MCF 10A (cell line): ENCODE results near the gene KLHDC7B. TPM values are rescaled to one million over a fixed set of nuclear protein-coding genes. Genes with fewer than 3 reads are reported as not detected.

Source experiments
- BruUV-seq: library from RNA; stranded (reverse); fragments of 400-500 nt; replicated peaks from 2 replicates; lab custom pipeline; 2021; lab: Mats Ljungman, UMichigan
- CTCF ChIA-PET: fragments of 300-600 bp; sonication (Branson Sonifier 250); formaldehyde crosslinking; extraction: SDS; loops from one replicate; lab custom pipeline; 2021; ENCODE audit warnings: antibody characterized with exemption, inconsistent platforms; lab: Yijun Ruan, JAX
- POLR2A ChIA-PET: fragments of 300-600, 350-650 bp; sonication (Branson Sonifier 250); formaldehyde crosslinking; extraction: SDS; loops from one replicate; lab custom pipeline; 2020; ENCODE audit warnings: antibody characterized with exemption, inconsistent platforms; lab: Yijun Ruan, JAX
- DNase-seq: peaks from one replicate; pipeline ENCODE4 v3.0.0-alpha.2; 2018; ENCODE audit not compliant: unreplicated experiment
- H3K27ac Mint-ChIP-seq: one replicate; pipeline ENCODE4 v1.8.0; 2022; ENCODE audit warnings: mild to moderate bottlenecking, low read depth, mixed read lengths; ENCODE audit not compliant: unreplicated experiment
- H3K27me3 Mint-ChIP-seq: one replicate; pipeline ENCODE4 v1.8.0; 2022; ENCODE audit warnings: mixed read lengths; ENCODE audit not compliant: insufficient read depth, unreplicated experiment
- H3K36me3 Mint-ChIP-seq: one replicate; pipeline ENCODE4 v1.8.0; 2022; ENCODE audit warnings: mild to moderate bottlenecking, moderate library complexity, mixed read lengths; ENCODE audit not compliant: insufficient read depth, unreplicated experiment
- H3K4me1 Mint-ChIP-seq: one replicate; pipeline ENCODE4 v1.8.0; 2022; ENCODE audit warnings: mixed read lengths; ENCODE audit not compliant: insufficient read depth, unreplicated experiment
- H3K4me3 Mint-ChIP-seq: one replicate; pipeline ENCODE4 v1.8.0; 2022; ENCODE audit warnings: mild to moderate bottlenecking, moderate library complexity, mixed read lengths; ENCODE audit not compliant: unreplicated experiment
- H3K9me3 Mint-ChIP-seq: one replicate; pipeline ENCODE4 v1.8.0; 2022; ENCODE audit warnings: mixed read lengths; ENCODE audit not compliant: unreplicated experiment
- intact Hi-C: fragments of 100-400 bp; cut with micrococcal nuclease; formaldehyde crosslinking; loops from 2 replicates; pipeline ENCODE4 v1.14.1; 2022
- total RNA-seq: library from RNA; stranded (reverse); gene quantifications from 2 replicates; pipeline ENCODE4 v1.2.3, GENCODE V29; 2022
- TF ChIP-seq, protein P1 (sequence below): fragments of 200-600 bp; IDR thresholded peaks from one replicate; pipeline ENCODE4 v1.8.0; 2022; ENCODE audit warnings: antibody characterized with exemption, mild to moderate bottlenecking; ENCODE audit not compliant: unreplicated experiment

The KLHDC7B gene
- total RNA-seq, 1 experiment from 2014 or later: 0.98 TPM

DNA sequence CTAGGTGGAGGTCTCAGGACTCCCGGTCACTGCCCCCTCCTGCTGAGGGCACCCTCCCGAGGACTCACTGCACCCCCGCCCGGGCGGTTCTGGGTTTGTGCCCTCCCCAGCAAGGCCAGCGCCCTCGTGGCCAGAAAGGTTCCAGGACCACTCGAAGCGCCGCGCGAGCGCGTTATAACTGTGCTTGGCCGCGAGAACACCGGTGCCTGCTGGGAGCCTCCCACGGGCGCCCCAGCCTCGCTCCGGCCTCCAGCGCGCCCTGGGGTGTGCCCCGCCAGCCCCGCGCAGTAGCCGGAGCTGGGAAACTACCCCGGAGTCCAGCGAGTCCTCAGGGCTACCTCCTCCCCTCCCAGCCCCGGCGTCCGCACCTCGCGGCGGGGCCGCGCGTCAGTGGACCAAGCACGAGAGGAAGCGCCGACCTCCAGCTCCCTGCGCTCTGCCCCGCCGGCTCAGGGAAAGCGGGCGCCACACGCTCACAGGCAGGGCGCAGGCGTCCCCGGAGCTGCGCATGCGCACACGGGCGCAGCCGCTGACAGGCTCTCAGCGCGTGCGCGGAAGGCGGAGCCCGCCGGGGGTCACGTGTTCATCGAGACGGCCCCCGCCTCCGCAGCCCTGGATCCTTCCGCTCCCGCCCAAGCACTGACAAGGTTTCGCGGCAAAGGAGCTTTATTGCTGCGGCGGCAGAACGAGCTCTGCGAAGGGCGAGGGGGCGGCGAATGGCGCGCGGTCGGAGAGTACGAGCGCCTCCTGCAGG, 20.4 kb upstream of the KLHDC7B start, which contains the start of gene SCO2:
Gene SCO2, minus strand, starts transcription at position 495 of the 754 bp plus-strand sequence. CDS start 1,187 bp downstream, outside the sequence.
- Mint-ChIP-seq H3K36me3 (peaks cover 60% of the 10 kb centered on the region), H3K27ac (peak within 1 kb of the TSS; percentile 88), H3K9me3 (no peaks in the 10 kb centered on the region), H3K4me1 (peaks cover 20% of the 10 kb centered on the region), H3K27me3 (no peaks in the 10 kb centered on the region), H3K4me3 (peak within 1 kb of the TSS; percentile 85)
- TF ChIP-seq, protein P1, sequence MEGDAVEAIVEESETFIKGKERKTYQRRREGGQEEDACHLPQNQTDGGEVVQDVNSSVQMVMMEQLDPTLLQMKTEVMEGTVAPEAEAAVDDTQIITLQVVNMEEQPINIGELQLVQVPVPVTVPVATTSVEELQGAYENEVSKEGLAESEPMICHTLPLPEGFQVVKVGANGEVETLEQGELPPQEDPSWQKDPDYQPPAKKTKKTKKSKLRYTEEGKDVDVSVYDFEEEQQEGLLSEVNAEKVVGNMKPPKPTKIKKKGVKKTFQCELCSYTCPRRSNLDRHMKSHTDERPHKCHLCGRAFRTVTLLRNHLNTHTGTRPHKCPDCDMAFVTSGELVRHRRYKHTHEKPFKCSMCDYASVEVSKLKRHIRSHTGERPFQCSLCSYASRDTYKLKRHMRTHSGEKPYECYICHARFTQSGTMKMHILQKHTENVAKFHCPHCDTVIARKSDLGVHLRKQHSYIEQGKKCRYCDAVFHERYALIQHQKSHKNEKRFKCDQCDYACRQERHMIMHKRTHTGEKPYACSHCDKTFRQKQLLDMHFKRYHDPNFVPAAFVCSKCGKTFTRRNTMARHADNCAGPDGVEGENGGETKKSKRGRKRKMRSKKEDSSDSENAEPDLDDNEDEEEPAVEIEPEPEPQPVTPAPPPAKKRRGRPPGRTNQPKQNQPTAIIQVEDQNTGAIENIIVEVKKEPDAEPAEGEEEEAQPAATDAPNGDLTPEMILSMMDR: peak; percentile 49
- no TSS peak for BruUV-seq
- CTCF ChIA-PET: interaction anchor here (0.5 to 2.6 kb wide), 23 partner anchors 11 to 667 kb away, joined by 3 to 17 read pairs (median 4); partner anchors contain the start of gene SYCE3
- DNase-seq: peak; percentile 96
- POLR2A ChIA-PET: interaction anchor here (0.6 to 7.1 kb wide), 28 partner anchors 11 to 284 kb away, joined by 3 to 170 read pairs (median 5); partner anchors contain the start of genes ARSA, CHKB, KLHDC7B and LMF2
- intact Hi-C loops: loop anchor here (5.0 kb wide), 1 partner anchor 57 kb away; the partner anchor contains the start of gene CHKB

DNA sequence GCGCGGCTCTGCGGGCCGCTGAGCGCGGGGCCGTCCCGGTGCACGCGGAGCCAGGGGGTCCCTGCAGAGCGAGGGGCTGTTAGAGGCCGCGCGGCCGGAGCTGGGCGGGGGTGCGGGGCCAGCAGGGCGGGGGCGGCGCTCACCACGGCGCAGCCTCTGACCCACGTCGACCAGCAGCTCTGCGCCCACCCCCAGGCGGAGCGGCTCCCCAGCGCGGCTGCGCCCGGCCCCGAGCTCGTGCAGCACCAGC, 19.9 kb upstream of the KLHDC7B start:
- no TSS peak for BruUV-seq

DNA sequence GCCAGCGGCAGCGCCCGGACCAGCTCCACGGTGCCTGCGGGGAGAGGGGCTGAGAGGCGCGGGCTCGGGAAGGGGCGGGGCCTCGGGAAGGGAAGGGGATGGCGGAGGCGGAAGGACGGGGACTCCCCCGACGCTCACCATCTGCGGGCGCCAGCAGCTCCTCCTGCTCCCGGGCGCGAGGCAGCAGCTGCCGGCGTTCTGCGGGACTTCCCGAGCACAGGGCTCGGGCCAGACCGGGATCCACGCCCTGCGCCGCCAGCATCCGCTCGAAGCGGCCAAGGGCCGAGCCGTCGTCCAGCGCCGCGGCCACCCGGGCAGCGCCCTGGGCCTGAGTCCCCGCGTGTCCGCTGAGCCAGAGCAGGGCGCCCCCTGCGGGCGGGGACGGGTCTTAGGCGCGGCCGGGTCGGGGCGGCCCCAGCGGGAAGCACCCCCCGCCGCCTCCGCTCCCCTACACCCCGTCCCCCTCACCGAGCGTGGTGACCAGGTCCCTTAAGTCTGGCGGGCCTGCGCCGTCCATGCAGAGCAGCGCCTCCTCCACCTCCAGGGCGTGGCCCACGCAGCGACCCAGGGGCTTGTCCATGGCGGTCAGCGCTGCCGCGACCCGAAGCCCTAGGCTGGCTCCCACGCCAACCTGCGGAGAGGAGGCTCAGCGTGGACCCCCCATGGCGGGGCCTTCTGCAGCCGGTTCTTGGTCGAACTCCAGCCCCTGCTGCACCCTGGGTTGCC, 19.4 kb upstream of the KLHDC7B start:
- peak overlapping the region; percentile 71 for H3K27ac Mint-ChIP-seq
- TF ChIP-seq, protein P1: peak; percentile 38
- peaks cover 20% of the 10 kb centered on the region for H3K4me1 Mint-ChIP-seq
- BruUV-seq: no TSS peak
- CTCF ChIA-PET: interaction anchor here (0.6 to 2.6 kb wide), 21 partner anchors 9 to 166 kb away, joined by 3 to 17 read pairs (median 4); partner anchors contain the start of gene SYCE3
- intact Hi-C loops: loop anchor here (1.0 to 5.0 kb wide), 2 partner anchors 36 to 56 kb away; partner anchors contain the start of genes CHKB and SYCE3
- peak overlapping the region; percentile 85 for H3K4me3 Mint-ChIP-seq
- POLR2A ChIA-PET: interaction anchor here (0.7 to 7.1 kb wide), 22 partner anchors 12 to 285 kb away, joined by 3 to 170 read pairs (median 6); partner anchors contain the start of genes ARSA, CHKB, KLHDC7B and LMF2
- no peaks in the 10 kb centered on the region for H3K9me3 Mint-ChIP-seq
- DNase-seq: peak; percentile 73
- peaks cover 61% of the 10 kb centered on the region for H3K36me3 Mint-ChIP-seq
- no peaks in the 10 kb centered on the region for H3K27me3 Mint-ChIP-seq

More for the DNA sequence above, 19.9 kb upstream of the KLHDC7B start:
- POLR2A ChIA-PET: interaction anchor here (0.7 to 7.1 kb wide), 24 partner anchors 11 to 285 kb away, joined by 3 to 170 read pairs (median 6); partner anchors contain the start of genes ARSA, CHKB, KLHDC7B and LMF2
- no peak for DNase-seq
- peak overlapping the region; percentile 85 for H3K4me3 Mint-ChIP-seq
- H3K9me3 Mint-ChIP-seq: no peaks in the 10 kb centered on the region
- no peaks in the 10 kb centered on the region for H3K27me3 Mint-ChIP-seq
- H3K36me3 Mint-ChIP-seq: peaks cover 60% of the 10 kb centered on the region
- TF ChIP-seq, protein P1: no peak
- H3K27ac Mint-ChIP-seq: peak overlapping the region; percentile 23
- CTCF ChIA-PET: interaction anchor here (0.6 to 2.6 kb wide), 22 partner anchors 9 to 165 kb away, joined by 3 to 17 read pairs (median 4); partner anchors contain the start of gene SYCE3
- peaks cover 20% of the 10 kb centered on the region for H3K4me1 Mint-ChIP-seq
- intact Hi-C loops: loop anchor here (1.0 to 5.0 kb wide), 2 partner anchors 37 to 57 kb away; partner anchors contain the start of genes CHKB and SYCE3
